HPDE6-E6E7 (cell line): Measurements from ENCODE around the gene MSL1.
A peak's percentile ranks its signal among the peaks of the same experiment; 100 is the strongest.

Source experiments
- DNase-seq: peaks from one replicate; pipeline ENCODE4 v3.0.0; 2011; ENCODE audit warnings: missing footprints; ENCODE audit errors: extremely low spot score

Gene MSL1

GRCh38 chr17:40104594-40105486 is 16.9 kb upstream of the MSL1 start:
- no peak for DNase-seq

GRCh38 chr17:40105861-40106759 is 15.7 kb upstream of the MSL1 start:
- no peak for DNase-seq

GRCh38 chr17:40106760-40107521 is 14.8 kb upstream of the MSL1 start:
- no peak for DNase-seq

GRCh38 chr17:40107522-40108174 is 14.1 kb upstream of the MSL1 start:
- DNase-seq = no peak

GRCh38 chr17:40108970-40109824 is 12.6 kb upstream of the MSL1 start:
- no peak for DNase-seq

GRCh38 chr17:40110026-40110845 is 11.5 kb upstream of the MSL1 start:
- no peak for DNase-seq

GRCh38 chr17:40111221-40112128 is 10.3 kb upstream of the MSL1 start:
- DNase-seq = peak; percentile 96

GRCh38 chr17:40112191-40112711 is 9.5 kb upstream of the MSL1 start:
- DNase-seq = no peak

GRCh38 chr17:40112718-40113109 is 9.1 kb upstream of the MSL1 start:
- no peak for DNase-seq

- DNase-seq = peak; percentile 96
Observed at GRCh38 chr17:40113110-40113906, 8.5 kb upstream of the MSL1 start.

- DNase-seq = no peak
Observed at GRCh38 chr17:40113907-40114245, 7.9 kb upstream of the MSL1 start.

- DNase-seq = no peak
Observed at GRCh38 chr17:40115101-40115436, 6.7 kb upstream of the MSL1 start.

- DNase-seq = no peak
Observed at GRCh38 chr17:40122136-40122998, 596 bp downstream of the MSL1 start.

GRCh38 chr17:40122999-40123810 is 1.4 kb downstream of the MSL1 start:
- DNase-seq = no peak

- DNase-seq = no peak
Observed at GRCh38 chr17:40123811-40124114, 2.0 kb downstream of the MSL1 start.
